Measurements from ENCODE around the gene CERS6.

DNA sequence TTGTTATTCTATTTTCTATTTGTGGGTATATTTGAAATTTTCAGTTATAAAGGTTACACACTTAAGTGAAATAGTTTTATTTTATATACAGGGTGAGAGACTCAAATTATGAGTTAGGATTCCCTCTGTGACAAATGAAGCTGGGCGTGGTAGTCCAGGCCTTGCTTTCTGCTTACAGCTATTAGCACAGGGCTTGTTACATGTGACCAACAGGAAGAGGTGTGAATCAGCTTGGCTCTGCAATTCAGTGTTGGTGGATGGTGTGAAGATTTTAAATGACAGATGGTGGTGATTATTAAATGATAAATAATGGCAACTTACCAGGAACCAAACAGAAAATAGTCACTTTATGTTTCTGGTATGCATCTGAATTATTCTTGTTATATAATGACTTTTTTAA lies 282.0 kb downstream of the CERS6 start:
- TF ChIP-seq, protein P1, sequence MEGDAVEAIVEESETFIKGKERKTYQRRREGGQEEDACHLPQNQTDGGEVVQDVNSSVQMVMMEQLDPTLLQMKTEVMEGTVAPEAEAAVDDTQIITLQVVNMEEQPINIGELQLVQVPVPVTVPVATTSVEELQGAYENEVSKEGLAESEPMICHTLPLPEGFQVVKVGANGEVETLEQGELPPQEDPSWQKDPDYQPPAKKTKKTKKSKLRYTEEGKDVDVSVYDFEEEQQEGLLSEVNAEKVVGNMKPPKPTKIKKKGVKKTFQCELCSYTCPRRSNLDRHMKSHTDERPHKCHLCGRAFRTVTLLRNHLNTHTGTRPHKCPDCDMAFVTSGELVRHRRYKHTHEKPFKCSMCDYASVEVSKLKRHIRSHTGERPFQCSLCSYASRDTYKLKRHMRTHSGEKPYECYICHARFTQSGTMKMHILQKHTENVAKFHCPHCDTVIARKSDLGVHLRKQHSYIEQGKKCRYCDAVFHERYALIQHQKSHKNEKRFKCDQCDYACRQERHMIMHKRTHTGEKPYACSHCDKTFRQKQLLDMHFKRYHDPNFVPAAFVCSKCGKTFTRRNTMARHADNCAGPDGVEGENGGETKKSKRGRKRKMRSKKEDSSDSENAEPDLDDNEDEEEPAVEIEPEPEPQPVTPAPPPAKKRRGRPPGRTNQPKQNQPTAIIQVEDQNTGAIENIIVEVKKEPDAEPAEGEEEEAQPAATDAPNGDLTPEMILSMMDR (conservative IDR thresholded peaks at IDR 0.05): no peak
- no peak for TF ChIP-seq ZFX (IDR thresholded peaks at IDR 0.05)
